Cardiac muscle cell (in vitro differentiated cells and primary cell): ENCODE results near the gene CCDC97. TPM values are rescaled to one million over a fixed set of nuclear protein-coding genes. Genes with fewer than 3 reads are reported as not detected.
A peak's percentile ranks its signal among the peaks of the same experiment; 100 is the strongest.

ENCODE experiments used
- DNase-seq, 2 donors: peaks; one replicate each; pipeline versions ENCODE4 v3.0.0 to v3.0.0-alpha.2; 2010 to 2017; ENCODE audit warnings: low read depth in 1 of 2, low spot score in 1 of 2
- H3K27ac ChIP-seq: fragments of 200-600 bp; sonication (generic); 2 replicates; pipeline ENCODE4 v1.5.1; 2016
- H3K27me3 ChIP-seq: fragments of 200-600 bp; sonication (generic); 2 replicates; pipeline ENCODE4 v1.6.0; 2016; ENCODE audit warnings: control low read depth
- H3K36me3 ChIP-seq: fragments of 200-600 bp; sonication (generic); 2 replicates; pipeline ENCODE4 v1.5.1; 2016; ENCODE audit warnings: control low read depth
- H3K4me1 ChIP-seq: fragments of 200-600 bp; sonication (generic); 2 replicates; pipeline ENCODE4 v1.8.1; 2017; ENCODE audit warnings: low read depth, mild to moderate bottlenecking, mixed run types
- H3K4me3 ChIP-seq: fragments of 200-600 bp; sonication (generic); 2 replicates; pipeline ENCODE4 v1.5.1; 2016; ENCODE audit warnings: mild to moderate bottlenecking
- H3K9me3 ChIP-seq: fragments of 200-600 bp; sonication (generic); 2 replicates; pipeline ENCODE4 v1.5.1; 2017; ENCODE audit warnings: low read depth, mild to moderate bottlenecking, control low read depth
- CTCF ChIP-seq: IDR thresholded peaks from 2 replicates; pipeline ENCODE4 v1.5.1; 2012; ENCODE audit warnings: low read depth, mild to moderate bottlenecking, low read length
- polyA plus RNA-seq: library from polyadenylated mRNA; unstranded; fragments of >200 nt; fragmentation: Nextera tagmentation; extraction: Ambion mirVana; gene quantifications from 2 replicates; pipeline ENCODE4 v1.2.1, GENCODE V29; 2016
- total RNA-seq: library from RNA; depleted of rRNA; stranded (reverse); fragments of >200 nt; gene quantifications from 2 replicates; pipeline ENCODE4 v1.2.3, GENCODE V29; 2016

CCDC97 gene
- total and polyA plus RNA-seq, 2 experiments from 2014 or later = 24.6 to 29.7 TPM

- no peak for TF ChIP-seq CTCF
- no peaks in the 10 kb centered on the region for H3K9me3 ChIP-seq
- no peaks in the 10 kb centered on the region for H3K27me3 ChIP-seq
- H3K4me3 ChIP-seq = no peak overlapping the region
- peak overlapping the region; percentile 84 for H3K27ac ChIP-seq
- peaks cover 8% of the 10 kb centered on the region for H3K36me3 ChIP-seq
- DNase-seq = no peak
- H3K4me1 ChIP-seq = peaks cover 39% of the 10 kb centered on the region
Observed at GRCh38 chr19:41322451-41322850, 12.5 kb downstream of the CCDC97 start.

- Histone ChIP-seq H3K27me3 (no peaks in the 10 kb centered on the region), H3K4me3 (no peak overlapping the region), H3K36me3 (peaks cover 8% of the 10 kb centered on the region), H3K9me3 (no peaks in the 10 kb centered on the region), H3K4me1 (peaks cover 39% of the 10 kb centered on the region), H3K27ac (peak overlapping the region; percentile 84)
- DNase-seq = peak in 1 of 2 donors; percentile 81
- no peak for TF ChIP-seq CTCF
Observed at GRCh38 chr19:41323023-41323422, 13.1 kb downstream of the CCDC97 start.

GRCh38 chr19:41323430-41324125 is 13.6 kb downstream of the CCDC97 start:
- no peaks in the 10 kb centered on the region for H3K9me3 ChIP-seq
- no peak for TF ChIP-seq CTCF
- H3K4me1 ChIP-seq = peaks cover 39% of the 10 kb centered on the region
- H3K4me3 ChIP-seq = no peak overlapping the region
- peaks cover 8% of the 10 kb centered on the region for H3K36me3 ChIP-seq
- peak in 1 of 2 donors; percentile 97 for DNase-seq
- H3K27me3 ChIP-seq = no peaks in the 10 kb centered on the region
- H3K27ac ChIP-seq = peak overlapping the region; percentile 84

- Histone ChIP-seq H3K9me3 (no peaks in the 10 kb centered on the region), H3K27me3 (no peaks in the 10 kb centered on the region), H3K4me3 (no peak overlapping the region), H3K4me1 (peaks cover 39% of the 10 kb centered on the region), H3K36me3 (peaks cover 8% of the 10 kb centered on the region), H3K27ac (peak overlapping the region; percentile 84)
- no peak for TF ChIP-seq CTCF
- DNase-seq = no peak
Observed at GRCh38 chr19:41324231-41324702, 14.3 kb downstream of the CCDC97 start.

GRCh38 chr19:41324921-41325639 is 15.1 kb downstream of the CCDC97 start:
- H3K36me3 ChIP-seq = peaks cover 6% of the 10 kb centered on the region
- H3K9me3 ChIP-seq = no peaks in the 10 kb centered on the region
- H3K4me3 ChIP-seq = no peak overlapping the region
- no peaks in the 10 kb centered on the region for H3K27me3 ChIP-seq
- DNase-seq = peak; percentile 65 to 85
- peaks cover 39% of the 10 kb centered on the region for H3K4me1 ChIP-seq
- no peak for TF ChIP-seq CTCF
- peak overlapping the region; percentile 84 for H3K27ac ChIP-seq
